HL-60 (cell line): ENCODE results near the gene ARHGAP29.

ENCODE experiments used
- DNase-seq, 2 experiments: peaks; one replicate each; pipeline ENCODE4 v3.0.0-alpha.2; 2010 to 2020; ENCODE audit warnings: low read depth in 1 of 2, low spot score in 1 of 2
- H3K27ac ChIP-seq: fragments of 250-450 bp; sonication (Bioruptor Pico); replicated peaks from 2 replicates; pipeline ENCODE4 v1.5.1; 2020; ENCODE audit warnings: mild to moderate bottlenecking, moderate library complexity
- H3K27me3 ChIP-seq: fragments of 250-450 bp; sonication (Bioruptor Pico); 2 replicates; pipeline ENCODE4 v1.5.1; 2021; ENCODE audit warnings: mild to moderate bottlenecking, moderate library complexity; ENCODE audit not compliant: insufficient read depth, poor library complexity, severe bottlenecking
- H3K4me3 ChIP-seq: replicated peaks from 2 replicates; pipeline ENCODE4 v1.5.1; 2011; ENCODE audit warnings: mild to moderate bottlenecking, control low read depth, low read length; ENCODE audit not compliant: insufficient read depth
- GABPA ChIP-seq: IDR thresholded peaks from 2 replicates; pipeline ENCODE4 v1.6.1; 2012; ENCODE audit warnings: low read depth
- POLR2AphosphoS5 ChIP-seq: IDR thresholded peaks from 2 replicates; pipeline ENCODE4 v1.6.1; 2012; ENCODE audit warnings: low read depth
- SPI1 ChIP-seq: IDR thresholded peaks from 2 replicates; pipeline ENCODE4 v1.6.1; 2012; ENCODE audit warnings: low read depth, mild to moderate bottlenecking, borderline replicate concordance
- TF ChIP-seq, protein P1 (sequence below): IDR thresholded peaks from one replicate; pipeline ENCODE4 v1.5.1; 2011; ENCODE audit warnings: low read length, control low read depth, inconsistent platforms; ENCODE audit not compliant: insufficient read depth
- TF ChIP-seq, protein P2 (sequence below): IDR thresholded peaks from 2 replicates; pipeline ENCODE4 v1.6.1; 2012; ENCODE audit warnings: low read depth; ENCODE audit not compliant: insufficient replicate concordance

Gene ARHGAP29

DNA sequence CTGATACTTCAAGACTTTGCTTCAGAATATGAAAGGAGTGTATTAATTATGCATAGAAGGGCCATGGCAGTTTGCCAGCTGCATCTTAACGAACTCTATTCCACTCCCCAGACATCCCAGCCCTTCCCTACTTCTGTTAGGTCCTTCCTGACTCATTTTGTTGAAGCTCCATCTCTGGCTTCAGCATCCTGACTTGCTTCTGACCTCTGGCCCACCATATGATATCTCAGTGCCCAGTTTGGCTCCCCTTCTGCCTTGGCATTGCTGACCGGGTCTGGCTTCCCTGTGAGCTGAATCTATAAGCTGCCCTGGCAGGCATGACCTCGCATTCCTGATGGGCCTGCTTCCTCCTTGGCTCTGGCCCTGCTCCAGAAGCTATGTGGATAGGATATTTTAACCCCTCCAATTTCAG lies 27.6 kb upstream of the ARHGAP29 start:
- no peak for DNase-seq
- H3K27ac ChIP-seq = no peak overlapping the region
- peaks cover 3% of the 10 kb centered on the region for H3K27me3 ChIP-seq
- no peak for TF ChIP-seq POLR2AphosphoS5
- TF ChIP-seq, protein P1, sequence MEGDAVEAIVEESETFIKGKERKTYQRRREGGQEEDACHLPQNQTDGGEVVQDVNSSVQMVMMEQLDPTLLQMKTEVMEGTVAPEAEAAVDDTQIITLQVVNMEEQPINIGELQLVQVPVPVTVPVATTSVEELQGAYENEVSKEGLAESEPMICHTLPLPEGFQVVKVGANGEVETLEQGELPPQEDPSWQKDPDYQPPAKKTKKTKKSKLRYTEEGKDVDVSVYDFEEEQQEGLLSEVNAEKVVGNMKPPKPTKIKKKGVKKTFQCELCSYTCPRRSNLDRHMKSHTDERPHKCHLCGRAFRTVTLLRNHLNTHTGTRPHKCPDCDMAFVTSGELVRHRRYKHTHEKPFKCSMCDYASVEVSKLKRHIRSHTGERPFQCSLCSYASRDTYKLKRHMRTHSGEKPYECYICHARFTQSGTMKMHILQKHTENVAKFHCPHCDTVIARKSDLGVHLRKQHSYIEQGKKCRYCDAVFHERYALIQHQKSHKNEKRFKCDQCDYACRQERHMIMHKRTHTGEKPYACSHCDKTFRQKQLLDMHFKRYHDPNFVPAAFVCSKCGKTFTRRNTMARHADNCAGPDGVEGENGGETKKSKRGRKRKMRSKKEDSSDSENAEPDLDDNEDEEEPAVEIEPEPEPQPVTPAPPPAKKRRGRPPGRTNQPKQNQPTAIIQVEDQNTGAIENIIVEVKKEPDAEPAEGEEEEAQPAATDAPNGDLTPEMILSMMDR = no peak
- TF ChIP-seq GABPA = no peak
- TF ChIP-seq, protein P2, sequence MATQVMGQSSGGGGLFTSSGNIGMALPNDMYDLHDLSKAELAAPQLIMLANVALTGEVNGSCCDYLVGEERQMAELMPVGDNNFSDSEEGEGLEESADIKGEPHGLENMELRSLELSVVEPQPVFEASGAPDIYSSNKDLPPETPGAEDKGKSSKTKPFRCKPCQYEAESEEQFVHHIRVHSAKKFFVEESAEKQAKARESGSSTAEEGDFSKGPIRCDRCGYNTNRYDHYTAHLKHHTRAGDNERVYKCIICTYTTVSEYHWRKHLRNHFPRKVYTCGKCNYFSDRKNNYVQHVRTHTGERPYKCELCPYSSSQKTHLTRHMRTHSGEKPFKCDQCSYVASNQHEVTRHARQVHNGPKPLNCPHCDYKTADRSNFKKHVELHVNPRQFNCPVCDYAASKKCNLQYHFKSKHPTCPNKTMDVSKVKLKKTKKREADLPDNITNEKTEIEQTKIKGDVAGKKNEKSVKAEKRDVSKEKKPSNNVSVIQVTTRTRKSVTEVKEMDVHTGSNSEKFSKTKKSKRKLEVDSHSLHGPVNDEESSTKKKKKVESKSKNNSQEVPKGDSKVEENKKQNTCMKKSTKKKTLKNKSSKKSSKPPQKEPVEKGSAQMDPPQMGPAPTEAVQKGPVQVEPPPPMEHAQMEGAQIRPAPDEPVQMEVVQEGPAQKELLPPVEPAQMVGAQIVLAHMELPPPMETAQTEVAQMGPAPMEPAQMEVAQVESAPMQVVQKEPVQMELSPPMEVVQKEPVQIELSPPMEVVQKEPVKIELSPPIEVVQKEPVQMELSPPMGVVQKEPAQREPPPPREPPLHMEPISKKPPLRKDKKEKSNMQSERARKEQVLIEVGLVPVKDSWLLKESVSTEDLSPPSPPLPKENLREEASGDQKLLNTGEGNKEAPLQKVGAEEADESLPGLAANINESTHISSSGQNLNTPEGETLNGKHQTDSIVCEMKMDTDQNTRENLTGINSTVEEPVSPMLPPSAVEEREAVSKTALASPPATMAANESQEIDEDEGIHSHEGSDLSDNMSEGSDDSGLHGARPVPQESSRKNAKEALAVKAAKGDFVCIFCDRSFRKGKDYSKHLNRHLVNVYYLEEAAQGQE = no peak
- H3K4me3 ChIP-seq = no peak overlapping the region

DNA sequence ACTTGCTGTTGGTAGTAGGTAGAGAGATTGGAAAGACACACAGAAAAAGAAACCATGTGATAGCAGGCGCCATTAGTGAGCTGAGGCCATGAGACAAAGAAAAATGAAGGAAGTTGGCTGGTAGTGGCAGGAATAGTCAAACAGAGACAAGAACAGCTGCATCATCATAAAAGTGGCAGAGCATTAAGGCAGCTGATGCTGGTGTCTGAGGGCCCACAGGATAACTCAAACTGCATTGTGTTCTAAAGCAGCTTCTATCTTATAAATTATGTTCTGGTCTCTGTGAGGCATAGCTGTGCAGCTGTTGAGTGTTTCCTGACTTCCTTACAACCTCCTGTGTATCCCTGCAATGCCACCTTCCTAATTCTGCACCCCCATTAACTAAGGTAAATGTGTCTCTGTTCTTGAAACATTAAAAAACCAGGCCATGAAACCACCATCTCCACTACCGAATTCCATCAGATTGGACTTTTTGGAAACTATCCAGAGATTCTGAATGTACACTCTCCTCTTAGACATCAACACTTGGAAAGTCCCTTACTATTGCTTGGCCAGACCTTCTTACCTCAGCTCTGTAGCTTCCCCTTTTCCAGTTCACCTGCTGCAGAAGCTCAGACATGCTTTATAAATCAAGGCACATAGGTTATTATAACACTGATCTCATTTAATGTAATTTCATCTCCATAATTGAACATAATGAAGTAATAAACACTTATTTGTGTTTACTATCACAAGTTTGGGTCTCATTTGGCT lies 23.4 kb upstream of the ARHGAP29 start:
- Histone ChIP-seq H3K27ac (no peak overlapping the region), H3K4me3 (no peak overlapping the region), H3K27me3 (peaks cover 1% of the 10 kb centered on the region)
- DNase-seq = no peak
- TF ChIP-seq, protein P2 = no peak
- TF ChIP-seq POLR2AphosphoS5 (no peak), GABPA (no peak), SPI1 (no peak)
- TF ChIP-seq, protein P1 = no peak

DNA sequence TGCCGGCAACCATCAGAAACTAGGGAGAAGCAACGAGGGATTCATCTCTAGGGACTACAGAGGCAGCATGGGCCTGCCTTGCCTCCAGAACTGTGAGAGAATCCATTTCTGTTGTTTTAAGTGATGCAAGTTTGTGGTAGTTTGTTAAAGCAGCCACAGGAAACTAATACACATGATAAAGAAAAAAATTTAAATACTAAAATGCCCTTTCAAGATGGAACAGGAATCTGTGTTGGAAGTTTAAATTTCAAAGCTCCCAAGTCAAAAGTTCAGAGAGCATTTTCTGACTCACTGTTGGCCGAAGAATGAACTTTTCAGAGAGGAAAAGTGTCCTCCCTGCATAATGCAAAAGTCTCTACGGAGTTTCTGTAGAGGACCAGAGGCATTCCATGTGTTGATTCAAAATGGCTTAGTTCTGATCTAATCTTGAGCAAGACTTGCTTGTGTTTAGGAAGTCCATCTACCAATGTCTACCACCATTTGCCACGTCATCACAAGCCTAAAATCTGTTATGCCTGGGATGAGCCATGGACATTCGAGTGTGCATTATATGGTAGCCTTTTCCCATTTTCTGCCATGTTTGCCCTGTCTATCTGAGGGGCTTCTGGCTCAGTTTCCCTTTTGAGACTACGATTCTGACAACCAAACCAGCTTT lies 22.4 kb upstream of the ARHGAP29 start:
- no peak overlapping the region for H3K4me3 ChIP-seq
- peaks cover 6% of the 10 kb centered on the region for H3K27me3 ChIP-seq
- DNase-seq = no peak
- no peak overlapping the region for H3K27ac ChIP-seq
- TF ChIP-seq POLR2AphosphoS5 = no peak
- TF ChIP-seq, protein P2 = no peak
